ENCODE data around the gene NAA40. TPM values are rescaled to one million over a fixed set of nuclear protein-coding genes. Genes with fewer than 3 reads are reported as not detected.

The NAA40 gene
- total and polyA plus RNA-seq, 5 donors from 2014 or later, result 7.4 to 18.7 (median 7.5) TPM

GRCh38 chr11:63901660-63902059, 37.1 kb upstream of the NAA40 start:
- no peaks in the 10 kb centered on the region for H3K9me3 Mint-ChIP-seq
- no peak overlapping the region for H3K27ac ChIP-seq (ENCODE audit: insufficient read depth, low read length, poor library complexity, severe bottlenecking)
- peaks cover 3 to 12% (median 4%) of the 10 kb centered on the region in 4 donors for H3K4me1 Mint-ChIP-seq
- H3K27me3 Mint-ChIP-seq, result no peaks in the 10 kb centered on the region
- H3K27me3 ChIP-seq (ENCODE audit: control insufficient read depth, insufficient read depth, low read length), result no peaks in the 10 kb centered on the region
- DNase-seq, result peak in 1 of 3 donors; percentile 38
- peaks cover 57% of the 10 kb centered on the region for H3K36me3 Mint-ChIP-seq
- ATAC-seq (ENCODE audit: low read depth in 2 of 2), result no peak
- H3K9me3 ChIP-seq (ENCODE audit: control insufficient read depth in 2 of 2, low read length in 2 of 2), result no peaks in the 10 kb centered on the region
- peaks cover 93% of the 10 kb centered on the region for H3K36me3 ChIP-seq (ENCODE audit: control insufficient read depth, insufficient read depth, low read length)
- no peak overlapping the region for H3K4me3 Mint-ChIP-seq
- H3K4me3 ChIP-seq (ENCODE audit: low read depth, low read length), result no peak overlapping the region
- no peak overlapping the region for H3K27ac Mint-ChIP-seq
- H3K4me1 ChIP-seq (ENCODE audit: control insufficient read depth, insufficient read depth, low read length, poor library complexity, severe bottlenecking), result no peaks in the 10 kb centered on the region

- no peak overlapping the region for H3K4me3 Mint-ChIP-seq
- ATAC-seq (ENCODE audit: low read depth in 2 of 2), result no peak
- Histone ChIP-seq H3K9me3 (ENCODE audit: control insufficient read depth in 2 of 2, low read length in 2 of 2) (no peaks in the 10 kb centered on the region), H3K4me3 (ENCODE audit: low read depth, low read length) (no peak overlapping the region), H3K36me3 (ENCODE audit: control insufficient read depth, insufficient read depth, low read length) (peaks cover 91% of the 10 kb centered on the region), H3K27me3 (ENCODE audit: control insufficient read depth, insufficient read depth, low read length) (no peaks in the 10 kb centered on the region), H3K4me1 (ENCODE audit: control insufficient read depth, insufficient read depth, low read length, poor library complexity, severe bottlenecking) (no peaks in the 10 kb centered on the region), H3K27ac (ENCODE audit: insufficient read depth, low read length, poor library complexity, severe bottlenecking) (no peak overlapping the region)
- H3K9me3 Mint-ChIP-seq, result no peaks in the 10 kb centered on the region
- no peak overlapping the region for H3K27ac Mint-ChIP-seq
- H3K27me3 Mint-ChIP-seq, result no peaks in the 10 kb centered on the region
- peaks cover 0 to 5% (median 4%) of the 10 kb centered on the region in 4 donors for H3K4me1 Mint-ChIP-seq
- no peak for DNase-seq
- H3K36me3 Mint-ChIP-seq, result peaks cover 46% of the 10 kb centered on the region
Observed at GRCh38 chr11:63903884-63904283, 34.9 kb upstream of the NAA40 start.

GRCh38 chr11:63904743-63905142, 34.1 kb upstream of the NAA40 start:
- Mint-ChIP-seq H3K36me3 (peaks cover 46% of the 10 kb centered on the region), H3K27ac (no peak overlapping the region)
- no peak for ATAC-seq (ENCODE audit: low read depth in 2 of 2)

DNA sequence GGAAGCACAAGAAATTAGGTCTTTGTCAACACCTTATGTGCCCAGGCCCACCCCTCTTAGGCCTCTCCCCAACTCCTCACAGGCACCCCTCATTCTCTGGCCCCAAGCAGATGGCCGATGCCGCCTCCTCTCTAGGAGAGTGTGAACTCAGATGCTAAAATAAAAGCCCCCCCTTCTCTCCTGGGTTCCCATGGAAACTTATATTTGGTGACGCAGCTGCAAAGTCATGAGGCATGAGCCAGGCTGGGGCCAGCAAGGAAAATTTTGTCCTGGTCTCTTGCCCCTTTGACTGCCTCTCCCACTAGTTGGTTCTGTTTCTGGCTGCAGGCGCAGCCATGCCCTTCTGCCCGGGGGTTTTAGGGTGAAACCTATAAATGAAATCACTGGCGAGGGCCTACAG, 33.6 kb upstream of the NAA40 start:
- ATAC-seq (ENCODE audit: low read depth in 2 of 2), result no peak
- Mint-ChIP-seq H3K4me3 (no peak overlapping the region), H3K9me3 (no peaks in the 10 kb centered on the region), H3K4me1 (peaks cover 0 to 5% (median 4%) of the 10 kb centered on the region in 4 donors), H3K27ac (no peak overlapping the region), H3K27me3 (no peaks in the 10 kb centered on the region), H3K36me3 (peaks cover 45% of the 10 kb centered on the region)
- H3K4me3 ChIP-seq (ENCODE audit: low read depth, low read length), result no peak overlapping the region
- no peak overlapping the region for H3K27ac ChIP-seq (ENCODE audit: insufficient read depth, low read length, poor library complexity, severe bottlenecking)
- H3K9me3 ChIP-seq (ENCODE audit: control insufficient read depth in 2 of 2, low read length in 2 of 2), result no peaks in the 10 kb centered on the region
- no peaks in the 10 kb centered on the region for H3K27me3 ChIP-seq (ENCODE audit: control insufficient read depth, insufficient read depth, low read length)
- no peak for DNase-seq
- peaks cover 80% of the 10 kb centered on the region for H3K36me3 ChIP-seq (ENCODE audit: control insufficient read depth, insufficient read depth, low read length)
- no peaks in the 10 kb centered on the region for H3K4me1 ChIP-seq (ENCODE audit: control insufficient read depth, insufficient read depth, low read length, poor library complexity, severe bottlenecking)

More at GRCh38 chr11:63904743-63905142, 34.1 kb upstream of the NAA40 start:
- Mint-ChIP-seq H3K27me3 (no peaks in the 10 kb centered on the region), H3K4me3 (no peak overlapping the region), H3K4me1 (peaks cover 0 to 5% (median 4%) of the 10 kb centered on the region in 4 donors), H3K9me3 (no peaks in the 10 kb centered on the region)
- H3K4me3 ChIP-seq (ENCODE audit: low read depth, low read length), result no peak overlapping the region
- no peaks in the 10 kb centered on the region for H3K9me3 ChIP-seq (ENCODE audit: control insufficient read depth in 2 of 2, low read length in 2 of 2)
- H3K27ac ChIP-seq (ENCODE audit: insufficient read depth, low read length, poor library complexity, severe bottlenecking), result no peak overlapping the region
- DNase-seq, result no peak
- no peaks in the 10 kb centered on the region for H3K27me3 ChIP-seq (ENCODE audit: control insufficient read depth, insufficient read depth, low read length)
- H3K4me1 ChIP-seq (ENCODE audit: control insufficient read depth, insufficient read depth, low read length, poor library complexity, severe bottlenecking), result no peaks in the 10 kb centered on the region
- peaks cover 85% of the 10 kb centered on the region for H3K36me3 ChIP-seq (ENCODE audit: control insufficient read depth, insufficient read depth, low read length)

DNA sequence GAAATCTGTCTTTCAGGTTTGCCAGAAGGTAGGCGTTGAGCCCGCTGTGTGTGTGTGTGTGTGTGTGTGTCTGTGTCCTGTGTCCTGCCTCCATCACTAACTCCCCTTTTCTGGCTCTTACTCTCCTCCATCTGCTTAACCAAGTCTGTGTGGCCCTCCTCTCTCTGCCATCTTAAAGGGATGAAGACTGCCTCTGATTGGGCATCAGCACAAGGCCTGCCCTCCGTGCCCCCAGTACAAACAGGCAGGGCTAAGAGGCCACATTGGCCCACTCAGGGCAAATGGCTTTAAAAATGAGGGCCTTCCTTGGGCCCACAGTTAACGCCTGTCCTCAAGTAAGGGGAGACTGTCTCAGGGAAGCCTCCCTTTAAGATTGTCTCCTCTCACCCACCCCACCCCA, 32.7 kb upstream of the NAA40 start:
- no peak overlapping the region for H3K4me3 Mint-ChIP-seq
- Histone ChIP-seq H3K4me1 (ENCODE audit: control insufficient read depth, insufficient read depth, low read length, poor library complexity, severe bottlenecking) (no peaks in the 10 kb centered on the region), H3K36me3 (ENCODE audit: control insufficient read depth, insufficient read depth, low read length) (peaks cover 71% of the 10 kb centered on the region), H3K9me3 (ENCODE audit: control insufficient read depth in 2 of 2, low read length in 2 of 2) (no peaks in the 10 kb centered on the region), H3K4me3 (ENCODE audit: low read depth, low read length) (no peak overlapping the region), H3K27ac (ENCODE audit: insufficient read depth, low read length, poor library complexity, severe bottlenecking) (no peak overlapping the region), H3K27me3 (ENCODE audit: control insufficient read depth, insufficient read depth, low read length) (no peaks in the 10 kb centered on the region)
- H3K27me3 Mint-ChIP-seq, result no peaks in the 10 kb centered on the region
- DNase-seq, result no peak
- no peaks in the 10 kb centered on the region for H3K9me3 Mint-ChIP-seq
- peaks cover 0 to 4% (median 2%) of the 10 kb centered on the region in 4 donors for H3K4me1 Mint-ChIP-seq
- peak overlapping the region in 1 of 3 donors; percentile 20 for H3K27ac Mint-ChIP-seq
- H3K36me3 Mint-ChIP-seq, result peaks cover 37% of the 10 kb centered on the region
- ATAC-seq (ENCODE audit: low read depth in 2 of 2), result no peak

- no peak overlapping the region for H3K4me3 ChIP-seq (ENCODE audit: low read depth, low read length)
- H3K4me3 Mint-ChIP-seq, result no peak overlapping the region
- H3K27ac Mint-ChIP-seq, result no peak overlapping the region
- peaks cover 0 to 4% (median 1%) of the 10 kb centered on the region in 4 donors for H3K4me1 Mint-ChIP-seq
- H3K9me3 ChIP-seq (ENCODE audit: control insufficient read depth in 2 of 2, low read length in 2 of 2), result no peaks in the 10 kb centered on the region
- DNase-seq (peak; percentile 27 to 62 (median 57)), ATAC-seq (ENCODE audit: low read depth in 2 of 2) (no peak)
- no peaks in the 10 kb centered on the region for H3K27me3 ChIP-seq (ENCODE audit: control insufficient read depth, insufficient read depth, low read length)
- no peak overlapping the region for H3K27ac ChIP-seq (ENCODE audit: insufficient read depth, low read length, poor library complexity, severe bottlenecking)
- peaks cover 33% of the 10 kb centered on the region for H3K36me3 Mint-ChIP-seq
- no peaks in the 10 kb centered on the region for H3K4me1 ChIP-seq (ENCODE audit: control insufficient read depth, insufficient read depth, low read length, poor library complexity, severe bottlenecking)
- peaks cover 67% of the 10 kb centered on the region for H3K36me3 ChIP-seq (ENCODE audit: control insufficient read depth, insufficient read depth, low read length)
- H3K27me3 Mint-ChIP-seq, result no peaks in the 10 kb centered on the region
- H3K9me3 Mint-ChIP-seq, result no peaks in the 10 kb centered on the region
Observed at GRCh38 chr11:63906585-63906984, 32.2 kb upstream of the NAA40 start.

GRCh38 chr11:63907063-63907462, 31.7 kb upstream of the NAA40 start:
- H3K4me3 Mint-ChIP-seq, result no peak overlapping the region
- no peaks in the 10 kb centered on the region for H3K9me3 ChIP-seq (ENCODE audit: control insufficient read depth in 2 of 2, low read length in 2 of 2)
- no peak overlapping the region for H3K4me3 ChIP-seq (ENCODE audit: low read depth, low read length)
- H3K27me3 Mint-ChIP-seq, result no peaks in the 10 kb centered on the region
- peaks cover 29% of the 10 kb centered on the region for H3K36me3 Mint-ChIP-seq
- H3K36me3 ChIP-seq (ENCODE audit: control insufficient read depth, insufficient read depth, low read length), result peaks cover 62% of the 10 kb centered on the region
- H3K27ac ChIP-seq (ENCODE audit: insufficient read depth, low read length, poor library complexity, severe bottlenecking), result no peak overlapping the region
- DNase-seq (no peak), ATAC-seq (ENCODE audit: low read depth in 2 of 2) (no peak)
- H3K4me1 ChIP-seq (ENCODE audit: control insufficient read depth, insufficient read depth, low read length, poor library complexity, severe bottlenecking), result no peaks in the 10 kb centered on the region
- peaks cover 0 to 3% (median 1%) of the 10 kb centered on the region in 4 donors for H3K4me1 Mint-ChIP-seq
- no peaks in the 10 kb centered on the region for H3K9me3 Mint-ChIP-seq
- H3K27ac Mint-ChIP-seq, result no peak overlapping the region
- no peaks in the 10 kb centered on the region for H3K27me3 ChIP-seq (ENCODE audit: control insufficient read depth, insufficient read depth, low read length)

GRCh38 chr11:63907808-63908530, 30.8 kb upstream of the NAA40 start:
- no peaks in the 10 kb centered on the region for H3K27me3 ChIP-seq (ENCODE audit: control insufficient read depth, insufficient read depth, low read length)
- DNase-seq, result no peak
- no peak overlapping the region for H3K4me3 ChIP-seq (ENCODE audit: low read depth, low read length)
- ATAC-seq (ENCODE audit: low read depth in 2 of 2), result no peak
- H3K4me1 ChIP-seq (ENCODE audit: control insufficient read depth, insufficient read depth, low read length, poor library complexity, severe bottlenecking), result no peaks in the 10 kb centered on the region
- H3K27me3 Mint-ChIP-seq, result no peaks in the 10 kb centered on the region
- no peak overlapping the region for H3K4me3 Mint-ChIP-seq
- no peak overlapping the region for H3K27ac Mint-ChIP-seq
- no peaks in the 10 kb centered on the region for H3K9me3 ChIP-seq (ENCODE audit: control insufficient read depth in 2 of 2, low read length in 2 of 2)
- H3K4me1 Mint-ChIP-seq, result peaks cover 0 to 7% (median 3%) of the 10 kb centered on the region in 4 donors
- no peaks in the 10 kb centered on the region for H3K9me3 Mint-ChIP-seq
- no peak overlapping the region for H3K27ac ChIP-seq (ENCODE audit: insufficient read depth, low read length, poor library complexity, severe bottlenecking)
- H3K36me3 ChIP-seq (ENCODE audit: control insufficient read depth, insufficient read depth, low read length), result peaks cover 53% of the 10 kb centered on the region
- H3K36me3 Mint-ChIP-seq, result peaks cover 26% of the 10 kb centered on the region

Measured in CD4-positive, CD25-positive, alpha-beta regulatory T cell (primary cell).